Endothelial cell of umbilical vein (primary cell): ENCODE results near the gene AAGAB.

ENCODE experiments used
- CTCF ChIP-seq, 2 donors: IDR thresholded peaks; 1 replicate in 1 of 2; 2 replicates in 1 of 2; pipeline ENCODE4 v1.5.1; 2011; ENCODE audit warnings: low read length in 2 of 2, mild to moderate bottlenecking in 2 of 2, moderate library complexity in 2 of 2, control low read depth in 1 of 2, inconsistent platforms in 1 of 2, low read depth in 1 of 2; ENCODE audit not compliant: insufficient read depth in 1 of 2; ENCODE audit errors: extremely low read depth in 1 of 2
- EZH2 ChIP-seq: IDR thresholded peaks from 2 replicates; pipeline ENCODE4 v1.6.1; 2012; ENCODE audit warnings: borderline replicate concordance, low read depth, mild to moderate bottlenecking, moderate library complexity, low read length, inconsistent platforms; ENCODE audit not compliant: severe bottlenecking
- POLR2A ChIP-seq: IDR thresholded peaks from 2 replicates; pipeline ENCODE4 v1.6.1; 2012; ENCODE audit warnings: low read depth, mild to moderate bottlenecking, control low read depth, low read length
- POLR2AphosphoS5 ChIP-seq: IDR thresholded peaks from 2 replicates; pipeline ENCODE4 v1.6.1; 2012; ENCODE audit warnings: low read depth, mild to moderate bottlenecking, control low read depth, low read length, moderate library complexity; ENCODE audit not compliant: insufficient read depth
- TF ChIP-seq, protein P1 (sequence below): IDR thresholded peaks from 2 replicates; pipeline ENCODE4 v1.6.1; 2011; ENCODE audit not compliant: insufficient read depth, insufficient read length

DNA sequence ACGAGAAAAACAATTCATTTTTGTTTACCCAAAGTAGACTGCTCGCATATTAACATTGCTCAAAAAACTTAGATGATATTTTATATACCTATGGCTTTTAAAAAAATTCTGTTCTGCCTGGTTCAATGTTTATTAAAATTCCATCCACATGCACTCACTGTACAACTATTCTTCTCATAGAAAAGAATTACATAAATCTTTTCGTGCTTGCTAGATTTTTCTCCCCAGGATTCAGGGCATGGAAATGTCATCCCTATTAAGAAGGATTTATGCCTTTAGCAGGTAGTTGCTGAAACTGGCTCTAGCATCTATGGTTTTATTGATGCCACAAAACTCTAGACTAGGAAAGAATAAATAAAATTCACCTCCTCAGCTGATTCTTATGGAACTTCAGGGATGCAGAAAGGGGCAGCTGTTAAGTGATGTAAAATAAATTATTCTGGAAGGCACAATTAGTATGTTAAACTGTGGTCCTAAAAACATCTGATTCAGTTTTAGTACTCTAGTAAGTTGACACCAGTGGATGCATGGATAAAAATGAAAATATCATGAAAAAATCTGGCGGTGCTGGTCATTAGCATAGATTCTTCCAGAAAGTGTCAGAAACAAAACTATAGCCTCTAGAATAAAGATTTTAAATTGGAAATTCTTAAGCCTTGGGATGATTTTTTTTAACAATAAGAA is 41.6 kb downstream of the AAGAB start:
- TF ChIP-seq, protein P1, sequence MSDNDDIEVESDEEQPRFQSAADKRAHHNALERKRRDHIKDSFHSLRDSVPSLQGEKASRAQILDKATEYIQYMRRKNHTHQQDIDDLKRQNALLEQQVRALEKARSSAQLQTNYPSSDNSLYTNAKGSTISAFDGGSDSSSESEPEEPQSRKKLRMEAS: no peak
- no peak for TF ChIP-seq CTCF (IDR thresholded peaks at IDR 0.05; ENCODE audit: extremely low read depth in 1 of 2, insufficient read depth in 1 of 2, low read depth in 1 of 2, low read length in 2 of 2)
- TF ChIP-seq EZH2: no peak
- no peak for TF ChIP-seq POLR2A
- TF ChIP-seq POLR2AphosphoS5: no peak
